HK-2 (cell line): ENCODE measurements around the gene ZNF544.
A peak's percentile ranks its signal among the peaks of the same experiment; 100 is the strongest.
"Not testable (repeated sequence)": the region's sequence is repeated elsewhere in the genome, so short reads cannot be mapped to it uniquely, and the experiment has no call there.

Experiments used
- DNase-seq: peaks from one replicate; pipeline ENCODE4 v3.0.0-alpha.2; 2018; ENCODE audit not compliant: unreplicated experiment

ZNF544 gene

DNA sequence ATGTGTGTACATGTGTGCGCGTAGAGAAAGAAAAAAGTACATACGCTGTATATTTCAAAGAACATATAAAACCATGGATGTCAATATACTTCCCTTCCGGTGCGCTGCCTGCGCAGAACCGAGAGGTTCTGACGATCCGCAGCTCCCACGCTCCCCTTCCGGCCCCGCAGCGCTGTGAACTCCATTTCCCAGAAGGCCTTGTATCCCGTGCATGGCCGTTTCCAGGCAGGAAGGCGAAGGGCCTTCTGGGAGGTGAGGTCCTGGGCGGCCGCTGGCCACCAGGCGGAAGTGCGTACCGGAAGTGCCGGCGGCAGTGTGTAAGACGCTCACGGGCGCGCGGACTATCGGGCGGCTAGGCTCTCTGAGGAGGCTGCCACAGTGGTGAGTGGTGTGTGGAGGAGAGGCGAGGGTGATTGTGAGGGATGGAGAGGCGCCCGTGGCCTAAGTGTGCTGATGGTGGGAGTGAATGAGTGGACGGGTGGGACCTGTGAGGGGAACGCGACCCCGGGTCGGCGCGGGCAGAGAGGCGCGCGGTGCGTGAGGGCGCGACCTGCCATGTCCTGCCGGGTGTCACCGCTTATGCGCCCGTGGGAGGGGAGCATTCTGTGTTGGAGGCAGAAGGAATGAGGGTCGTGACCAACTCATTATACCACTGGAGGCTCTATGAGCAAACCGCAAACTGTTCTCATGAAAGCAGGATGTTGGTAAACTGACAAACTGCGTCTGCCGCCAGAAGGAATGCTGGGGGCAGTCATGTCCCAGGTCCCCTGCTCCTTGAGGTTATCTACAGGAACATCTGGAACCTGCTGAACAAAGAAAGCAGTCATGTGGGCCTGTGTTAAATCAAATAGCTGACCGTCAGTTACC, 76.6 kb downstream of the ZNF544 start, which contains the start of gene ERVK3-1:
Gene ERVK3-1 (plus strand): TSS at position 313 of the 867 bp plus-strand sequence. CDS start 6,792 bp downstream, outside the sequence.
- peak; percentile 97 for DNase-seq

DNA sequence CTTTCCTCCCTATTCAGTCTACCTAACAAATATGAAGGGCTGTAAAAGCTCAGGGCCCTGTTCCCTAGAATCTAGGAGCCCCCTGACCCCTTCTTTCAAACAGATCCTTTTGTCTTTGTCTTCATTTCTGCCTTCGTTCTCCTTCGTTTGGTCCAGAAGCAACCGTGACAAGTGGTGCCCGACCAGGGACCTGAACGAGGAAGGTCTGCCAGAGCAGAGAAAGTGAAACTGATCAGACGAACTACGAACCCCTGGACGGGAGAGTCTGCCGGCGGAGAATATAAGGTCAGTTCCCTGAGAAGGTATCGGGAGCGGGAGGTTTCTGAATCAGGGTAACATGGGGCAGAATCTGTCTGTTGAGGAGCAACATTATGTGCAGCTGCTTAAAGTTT, 77.2 kb downstream of the ZNF544 start:
- no peak for DNase-seq

DNA sequence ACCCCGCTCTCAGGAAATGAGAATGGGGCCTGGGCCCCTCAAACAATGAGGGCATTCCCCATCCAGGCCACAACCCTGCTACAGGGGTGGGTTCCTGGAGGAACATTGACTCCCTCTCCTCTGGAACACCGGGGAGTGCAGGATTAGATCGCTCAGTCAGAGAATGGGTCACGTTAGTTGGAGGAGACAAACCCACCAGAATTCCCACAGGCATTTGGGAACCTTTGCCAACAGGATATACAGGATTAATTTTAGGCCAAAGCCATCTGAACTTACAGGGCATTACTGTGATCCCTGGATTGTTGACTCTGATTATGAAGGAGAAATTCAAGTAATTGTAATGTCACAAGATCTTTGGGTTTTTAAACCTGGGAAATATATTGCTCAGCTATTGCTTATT, 79.0 kb downstream of the ZNF544 start:
- DNase-seq, result no peak

DNA sequence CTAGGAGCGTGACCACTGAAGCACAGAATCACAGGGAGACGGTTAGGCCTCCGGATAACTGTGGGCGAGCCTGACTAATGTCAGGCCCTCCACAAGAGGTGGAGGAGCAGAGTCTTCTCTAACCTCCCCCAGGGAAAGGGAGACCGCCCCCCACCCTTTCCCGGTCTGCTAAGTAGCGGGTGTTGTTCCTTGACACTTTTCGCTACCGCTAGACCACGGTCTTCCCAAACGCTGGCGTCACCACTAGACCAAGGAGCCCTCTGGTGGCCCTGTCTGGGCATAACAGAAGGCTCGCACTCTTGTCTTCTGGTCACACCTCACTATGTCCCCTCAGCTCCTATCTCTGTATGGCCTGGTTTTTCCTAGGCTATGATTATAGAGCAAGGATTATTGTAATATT, 82.0 kb downstream of the ZNF544 start:
- DNase-seq, result not testable (repeated sequence)

DNA sequence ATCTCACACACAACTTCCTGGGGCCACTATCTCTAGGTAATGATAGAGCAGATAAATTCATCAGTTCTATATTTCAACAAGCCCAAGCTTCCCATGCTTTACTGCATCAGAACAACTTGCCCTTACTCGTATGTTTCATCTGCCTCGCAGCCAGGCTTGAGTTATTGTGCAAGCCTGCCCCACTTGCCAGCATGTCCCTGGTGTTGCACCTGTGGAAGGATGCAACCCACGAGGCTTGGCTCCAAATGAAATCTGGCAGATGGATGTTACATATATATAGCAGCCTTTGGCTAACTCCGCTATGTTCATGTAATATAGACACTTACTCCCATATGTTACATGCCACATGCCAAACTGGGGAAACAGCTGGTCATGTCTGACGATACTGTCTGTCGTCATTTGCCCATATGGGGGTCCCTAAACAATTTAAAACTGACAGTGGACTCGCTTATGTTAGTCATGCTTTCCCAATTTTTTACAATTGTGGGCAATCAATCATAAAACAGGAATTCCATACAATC, 82.7 kb downstream of the ZNF544 start:
- DNase-seq, result no peak
